HepG2 (cell line): Measurements from ENCODE around the gene ASMT. TPM values are rescaled to one million over a fixed set of nuclear protein-coding genes. Genes with fewer than 3 reads are reported as not detected.

Source experiments
- ATAC-seq: fragments of 200-7000 bp; cut with Tn5 transposase; 3 replicates; pipeline ENCODE4 v1.9.1; 2020; ENCODE audit warnings: mild to moderate bottlenecking, moderate library complexity
- BruUV-seq: library from RNA; stranded (reverse); fragments of 400-500 nt; replicated peaks from 2 replicates; lab custom pipeline; 2021; lab: Mats Ljungman, UMichigan
- CTCF ChIA-PET: fragments of 300-600 bp; formaldehyde crosslinking; extraction: SDS; loops from one replicate; lab custom pipeline; 2021; ENCODE audit warnings: low total read pairs, inconsistent platforms, low intra/inter-chr PET ratio; lab: Yijun Ruan, JAX
- POLR2A ChIA-PET: fragments of 350-600 bp; sonication (Branson Sonifier 250); formaldehyde crosslinking; loops from one replicate; lab custom pipeline; 2020; ENCODE audit warnings: antibody characterized with exemption, inconsistent platforms; lab: Yijun Ruan, JAX
- DNase-seq: peaks from one replicate; pipeline ENCODE4 v3.0.0-alpha.2; 2015; ENCODE audit warnings: low spot score
- FAIRE-seq: peaks from 3 replicates; lab custom pipeline; 2011; peaks lifted over from hg19 to GRCh38; lab: Jason Lieb, UNC
- H2AFZ ChIP-seq: one replicate; pipeline ENCODE4 v1.6.1; 2011; ENCODE audit warnings: low read length, inconsistent platforms
- H3K27ac ChIP-seq: fragments of 300-600 bp; 3 replicates; pipeline ENCODE4 v1.8.0; 2011; ENCODE audit warnings: mixed run types, mild to moderate bottlenecking, mixed read lengths, low read length, inconsistent platforms; ENCODE audit not compliant: insufficient read depth; ENCODE audit errors: extremely low read length
- H3K27me3 ChIP-seq, 2 experiments: fragments of 200-600 bp in 1 of 2; 2 replicates in 1 of 2; 3 replicates in 1 of 2; pipeline versions ENCODE4 v1.6.0 to v1.8.0; 2011; ENCODE audit warnings: low read length in 2 of 2, mild to moderate bottlenecking in 2 of 2, moderate library complexity in 2 of 2, inconsistent platforms in 1 of 2; ENCODE audit not compliant: insufficient read depth in 2 of 2, control insufficient read depth in 1 of 2
- H3K36me3 ChIP-seq, 2 experiments: fragments of 200-600 bp in 1 of 2; replicated peaks in 1 of 2; 2 replicates in 1 of 2; 3 replicates in 1 of 2; pipeline versions ENCODE4 v1.5.1 to v1.8.0; 2011; ENCODE audit warnings: low read length in 2 of 2, inconsistent platforms in 1 of 2; ENCODE audit not compliant: insufficient read depth in 2 of 2, control insufficient read depth in 1 of 2
- H3K4me1 ChIP-seq: 2 replicates; pipeline ENCODE4 v1.5.1; 2012; ENCODE audit warnings: low read length, inconsistent platforms; ENCODE audit not compliant: insufficient read depth
- H3K4me2 ChIP-seq: 2 replicates; pipeline ENCODE4 v1.6.0; 2011; ENCODE audit warnings: low read depth, low read length, inconsistent platforms
- H3K4me3 ChIP-seq, 3 experiments: fragments of 200-600 bp in 1 of 3; sonication (generic), shearing (Covaris generic) in 1 of 3; replicated peaks in 1 of 3; 2 replicates each; pipeline ENCODE4 v1.5.1; 2011 to 2016; ENCODE audit warnings: low read length in 3 of 3, inconsistent platforms in 2 of 3, low read depth in 2 of 3, mild to moderate bottlenecking in 2 of 3, control low read depth in 1 of 3, mixed read lengths in 1 of 3; ENCODE audit not compliant: insufficient read depth in 1 of 3
- H3K79me2 ChIP-seq: one replicate; pipeline ENCODE4 v1.6.1; 2011; ENCODE audit warnings: low read length, inconsistent platforms; ENCODE audit not compliant: insufficient read depth
- H3K9ac ChIP-seq: 2 replicates; pipeline ENCODE4 v1.6.0; 2011; ENCODE audit warnings: mild to moderate bottlenecking, low read depth, low read length, inconsistent platforms; ENCODE audit not compliant: insufficient read depth
- H3K9me3 ChIP-seq: 2 replicates; pipeline ENCODE4 v1.5.1; 2012; ENCODE audit warnings: mild to moderate bottlenecking, low read length
- H4K20me1 ChIP-seq: 2 replicates; pipeline ENCODE4 v1.6.0; 2011; ENCODE audit warnings: inconsistent platforms, mild to moderate bottlenecking, low read length, moderate library complexity; ENCODE audit not compliant: insufficient read depth
- BRF2 ChIP-seq: sonication (generic); formaldehyde crosslinking; IDR thresholded peaks from 2 replicates; pipeline ENCODE4 v1.8.1; 2022; ENCODE audit warnings: mild to moderate bottlenecking, missing genetic modification reagents
- CBFB ChIP-seq: sonication (generic); formaldehyde crosslinking; IDR thresholded peaks from 2 replicates; pipeline ENCODE4 v1.4.0; 2020; ENCODE audit warnings: missing genetic modification reagents
- ELF1 ChIP-seq: sonication (generic); formaldehyde crosslinking; IDR thresholded peaks from 2 replicates; pipeline ENCODE4 v1.4.0; 2020; ENCODE audit warnings: missing genetic modification reagents
- ESRRA ChIP-seq: sonication (generic); formaldehyde crosslinking; IDR thresholded peaks from 2 replicates; pipeline ENCODE4 v1.5.1; 2020; ENCODE audit warnings: mild to moderate bottlenecking, low read depth, missing genetic modification reagents
- FOSL2 ChIP-seq: sonication (generic); formaldehyde crosslinking; IDR thresholded peaks from 2 replicates; pipeline ENCODE4 v1.4.0; 2020; ENCODE audit warnings: missing genetic modification reagents
- GZF1 ChIP-seq: sonication (generic); formaldehyde crosslinking; IDR thresholded peaks from 2 replicates; pipeline ENCODE4 v1.5.1; 2020; ENCODE audit warnings: mild to moderate bottlenecking, missing genetic modification reagents
- MAF1 ChIP-seq: sonication (generic); formaldehyde crosslinking; IDR thresholded peaks from 2 replicates; pipeline ENCODE4 v1.5.0; 2020; ENCODE audit warnings: missing genetic modification reagents, borderline replicate concordance
- NFIC ChIP-seq: IDR thresholded peaks from 2 replicates; pipeline ENCODE4 v1.6.1; 2012; ENCODE audit warnings: mild to moderate bottlenecking, low read length, inconsistent platforms
- RFX3 ChIP-seq: IDR thresholded peaks from 2 replicates; pipeline ENCODE4 v1.6.1; 2016; ENCODE audit warnings: missing biosample characterization, missing genetic modification reagents
- SIN3A ChIP-seq: IDR thresholded peaks from 2 replicates; pipeline ENCODE4 v1.6.1; 2011; ENCODE audit warnings: low read depth, mild to moderate bottlenecking, control low read depth, low read length, borderline replicate concordance
- SRSF9 ChIP-seq: fragments of 200-400 bp; formaldehyde crosslinking; IDR thresholded peaks from 2 replicates; pipeline ENCODE4 v1.6.1; 2018; ENCODE audit warnings: borderline replicate concordance, mild to moderate bottlenecking, low read depth, low read length; ENCODE audit not compliant: insufficient read depth, poor library complexity, severe bottlenecking
- SYNCRIP ChIP-seq: fragments of 200-400 bp; formaldehyde crosslinking; IDR thresholded peaks from 2 replicates; pipeline ENCODE4 v1.6.1; 2018; ENCODE audit warnings: mild to moderate bottlenecking, low read depth, low read length; ENCODE audit not compliant: insufficient read depth
- YEATS2 ChIP-seq: sonication (generic); formaldehyde crosslinking; IDR thresholded peaks from 2 replicates; pipeline ENCODE4 v1.4.0; 2020; ENCODE audit warnings: missing genetic modification reagents, borderline replicate concordance
- ZBTB37 ChIP-seq: sonication (generic); formaldehyde crosslinking; IDR thresholded peaks from 2 replicates; pipeline ENCODE4 v1.4.0; 2020; ENCODE audit warnings: mild to moderate bottlenecking, missing genetic modification reagents
- ZNF12 ChIP-seq: sonication (generic); formaldehyde crosslinking; IDR thresholded peaks from 2 replicates; pipeline ENCODE4 v1.5.0; 2020; ENCODE audit warnings: missing genetic modification reagents
- ZNF33A ChIP-seq: sonication (generic); formaldehyde crosslinking; IDR thresholded peaks from 2 replicates; pipeline ENCODE4 v1.5.1; 2020; ENCODE audit warnings: missing genetic modification reagents, mild to moderate bottlenecking, moderate library complexity, borderline replicate concordance
- ZNF672 ChIP-seq: sonication (generic); formaldehyde crosslinking; IDR thresholded peaks from 2 replicates; pipeline ENCODE4 v1.8.1; 2022; ENCODE audit warnings: missing genetic modification reagents
- ZNF841 ChIP-seq: sonication (generic); formaldehyde crosslinking; IDR thresholded peaks from 2 replicates; pipeline ENCODE4 v1.8.1; 2023; ENCODE audit warnings: missing genetic modification reagents, borderline replicate concordance
- WGBS: methylation state at CpG from one replicate; pipeline ENCODE4 v1.1.6; 2017; ENCODE audit warnings: low lambda C conversion rate; 5-methylcytosine and 5-hydroxymethylcytosine counted together
- in situ Hi-C: cut with HindIII; loops from 2 replicates; pipeline ENCODE4 v1.10.0; 2017; ENCODE audit warnings: low pct_unique_long_range_greater_than_20kb; ENCODE audit not compliant: extremely low pct_ligation_motif_present
- intact Hi-C: fragments of 100-400 bp; cut with micrococcal nuclease; formaldehyde crosslinking; loops from one replicate; pipeline ENCODE4 v1.10.0; 2022; ENCODE audit not compliant: unreplicated experiment
- polyA plus RNA-seq, 8 experiments: library from polyadenylated mRNA; depleted of rRNA in 3 of 8; stranded (reverse) in 7 of 8; unstranded in 1 of 8; fragments of >200 nt; fragmentation: Illumina TruSeq in 4 of 8; extraction: Trizol in 4 of 8; gene quantifications; 2 replicates each; pipeline versions ENCODE4 v1.2.1 to v1.2.3, GENCODE V29; 2011 to 2016; ENCODE audit warnings: low read depth in 4 of 8, missing spikeins in 1 of 8, mixed read lengths in 1 of 8; ENCODE audit not compliant: insufficient read depth in 1 of 8
- total RNA-seq, 5 experiments: library from RNA; depleted of rRNA; stranded (reverse); fragments of >200 nt; fragmentation: Illumina TruSeq; extraction: Trizol; gene quantifications; 2 replicates each; pipeline ENCODE4 v1.2.3, GENCODE V29; 2016; ENCODE audit warnings: low read depth in 1 of 5

The ASMT gene
- total and polyA plus RNA-seq, 2 of the 13 experiments (the other 11 are each of a cell fraction or from before 2014, with no cell fraction given) = 0.04 TPM; not detected in 1

GRCh38 chrX:1610736-1611135, 4.1 kb upstream of the ASMT start:
- 0 out of 5 replicates have a peak, but pooled peaks cover 0 to 2% of the 10 kb centered on the region in 2 experiments for H3K27me3 ChIP-seq
- no peaks in the 10 kb centered on the region for H3K36me3 ChIP-seq
- ChIA-PET CTCF (no interaction called here), POLR2A (no interaction called here)
- 0 out of 2 replicates have a peak, but pooled peaks cover 8% of the 10 kb centered on the region for H3K4me1 ChIP-seq
- in situ Hi-C loops (no loop called here), intact Hi-C loops (no loop called here)
- no peak overlapping the region for H3K27ac ChIP-seq
- no peaks in the 10 kb centered on the region for H3K79me2 ChIP-seq
- H3K9ac ChIP-seq = no peak overlapping the region
- WGBS = 64% methylated on average over 12 of the region's 12 CpGs
- no peak for TF ChIP-seq BRF2 (CRISPR knock-in tag)
- no peak for TF ChIP-seq SRSF9
- no peak for TF ChIP-seq SYNCRIP
- no peak for TF ChIP-seq RFX3 (CRISPR knock-in tag)
- TF ChIP-seq GZF1 (CRISPR knock-in tag) = no peak
- no peak for TF ChIP-seq NFIC
- TF ChIP-seq ZNF12 (CRISPR knock-in tag) = no peak
- TF ChIP-seq ESRRA (CRISPR knock-in tag) = no peak
- TF ChIP-seq ZNF672 (CRISPR knock-in tag) = no peak
- TF ChIP-seq ZNF33A (CRISPR knock-in tag) = no peak
- no peak for TF ChIP-seq YEATS2 (CRISPR knock-in tag)
- no peak for TF ChIP-seq ZNF841 (CRISPR knock-in tag)
- no peak for TF ChIP-seq SIN3A
- no peak for TF ChIP-seq CBFB (CRISPR knock-in tag)
- no peak for TF ChIP-seq ZBTB37 (CRISPR knock-in tag)
- no peak for TF ChIP-seq MAF1 (CRISPR knock-in tag)
- TF ChIP-seq ELF1 (CRISPR knock-in tag) = no peak
- TF ChIP-seq FOSL2 = no peak
- H2AFZ ChIP-seq = no peak overlapping the region
- H3K4me2 ChIP-seq = no peak overlapping the region
- no peak overlapping the region for H3K4me3 ChIP-seq
- no peaks in the 10 kb centered on the region for H4K20me1 ChIP-seq
- FAIRE-seq (no peak), DNase-seq (no peak), ATAC-seq (no peak)
- no peaks in the 10 kb centered on the region for H3K9me3 ChIP-seq
- BruUV-seq = no TSS peak
